Panc1 (cell line): ENCODE results near the gene GSC2. TPM values are rescaled to one million over a fixed set of nuclear protein-coding genes. Genes with fewer than 3 reads are reported as not detected.

Experiments
- ATAC-seq: fragments of 200-7000 bp; cut with Tn5 transposase; 2 replicates; pipeline ENCODE4 v1.9.1; 2020; ENCODE audit warnings: mild to moderate bottlenecking, moderate library complexity
- BruUV-seq: library from RNA; stranded (reverse); fragments of 400-500 nt; replicated peaks from 2 replicates; lab custom pipeline; 2021; lab: Mats Ljungman, UMichigan
- CTCF ChIA-PET: fragments of 300-600 bp; sonication (Branson Sonifier 250); formaldehyde crosslinking; loops from one replicate; lab custom pipeline; 2022; ENCODE audit warnings: antibody characterized with exemption; lab: Charles Lee
- POLR2A ChIA-PET: fragments of 300-600 bp; sonication (Branson Sonifier 250); formaldehyde crosslinking; loops from one replicate; lab custom pipeline; 2022; ENCODE audit warnings: antibody characterized with exemption; lab: Charles Lee
- DNase-seq: peaks from one replicate; pipeline ENCODE4 v3.0.0-alpha.2; 2010; ENCODE audit warnings: low read depth, low spot score
- H3K27ac ChIP-seq: 2 replicates; pipeline ENCODE4 v1.5.1; 2011; ENCODE audit warnings: mild to moderate bottlenecking, low read length, inconsistent platforms
- H3K27me3 ChIP-seq: fragments of 200-500 bp; sonication (Bioruptor generic); 2 replicates; pipeline ENCODE4 v1.6.0; 2014; ENCODE audit warnings: low read length, inconsistent platforms; ENCODE audit not compliant: control insufficient read depth, insufficient read depth
- H3K36me3 ChIP-seq: fragments of 200-500 bp; sonication (Bioruptor generic); 2 replicates; pipeline ENCODE4 v1.5.1; 2014; ENCODE audit warnings: inconsistent platforms, mild to moderate bottlenecking, low read length, moderate library complexity; ENCODE audit not compliant: control insufficient read depth, insufficient read depth
- H3K4me1 ChIP-seq: 2 replicates; pipeline ENCODE4 v1.5.1; 2011; ENCODE audit warnings: inconsistent platforms, mild to moderate bottlenecking, low read length, moderate library complexity; ENCODE audit not compliant: control insufficient read depth, insufficient read depth
- H3K4me3 ChIP-seq, 2 experiments: 2 replicates each; pipeline ENCODE4 v1.5.1; 2011 to 2012; ENCODE audit warnings: low read depth in 2 of 2, low read length in 2 of 2, mild to moderate bottlenecking in 2 of 2, inconsistent platforms in 1 of 2, moderate library complexity in 1 of 2
- H3K9me3 ChIP-seq: fragments of 200-500 bp; sonication (Bioruptor generic); 2 replicates; pipeline ENCODE4 v1.5.1; 2014; ENCODE audit warnings: low read depth, mild to moderate bottlenecking, inconsistent platforms, low read length, moderate library complexity; ENCODE audit not compliant: control insufficient read depth, insufficient read depth
- POLR2AphosphoS5 ChIP-seq: IDR thresholded peaks from 2 replicates; pipeline ENCODE4 v1.6.1; 2012; ENCODE audit warnings: mild to moderate bottlenecking, low read depth, low read length, moderate library complexity
- SIN3A ChIP-seq: IDR thresholded peaks from 2 replicates; pipeline ENCODE4 v1.6.1; 2012; ENCODE audit warnings: low read depth, mild to moderate bottlenecking, low read length, moderate library complexity, borderline replicate concordance; ENCODE audit not compliant: insufficient read depth
- TCF7L2 ChIP-seq: IDR thresholded peaks from 2 replicates; pipeline ENCODE4 v1.6.1; 2011; ENCODE audit warnings: mild to moderate bottlenecking, low read depth, low read length, inconsistent platforms
- in situ Hi-C: cut with HindIII; loops from 2 replicates; pipeline ENCODE4 v1.10.0; 2016; ENCODE audit warnings: low sequenced_read_pairs, low pct_unique_long_range_greater_than_20kb
- intact Hi-C: fragments of 100-400 bp; cut with micrococcal nuclease; formaldehyde crosslinking; loops from one replicate; pipeline ENCODE4 v1.10.0; 2022; ENCODE audit not compliant: unreplicated experiment
- total RNA-seq: library from RNA; stranded (reverse); gene quantifications from one replicate; pipeline ENCODE4 v1.2.1, GENCODE V29; 2021; ENCODE audit not compliant: unreplicated experiment
- TF ChIP-seq, protein P1 (sequence below): fragments of 450-650 bp; IDR thresholded peaks from 2 replicates; pipeline ENCODE4 v1.5.1; 2017; ENCODE audit warnings: mild to moderate bottlenecking
- TF ChIP-seq, protein P2 (sequence below), 2 experiments: IDR thresholded peaks; 2 replicates each; pipeline ENCODE4 v1.6.1; 2011 to 2012; ENCODE audit warnings: low read depth in 2 of 2, control low read depth in 1 of 2, low read length in 1 of 2, mild to moderate bottlenecking in 1 of 2, moderate library complexity in 1 of 2; ENCODE audit not compliant: insufficient read depth in 1 of 2

GSC2 gene
- total RNA-seq, 1 experiment from 2014 or later: 0.23 TPM

DNA sequence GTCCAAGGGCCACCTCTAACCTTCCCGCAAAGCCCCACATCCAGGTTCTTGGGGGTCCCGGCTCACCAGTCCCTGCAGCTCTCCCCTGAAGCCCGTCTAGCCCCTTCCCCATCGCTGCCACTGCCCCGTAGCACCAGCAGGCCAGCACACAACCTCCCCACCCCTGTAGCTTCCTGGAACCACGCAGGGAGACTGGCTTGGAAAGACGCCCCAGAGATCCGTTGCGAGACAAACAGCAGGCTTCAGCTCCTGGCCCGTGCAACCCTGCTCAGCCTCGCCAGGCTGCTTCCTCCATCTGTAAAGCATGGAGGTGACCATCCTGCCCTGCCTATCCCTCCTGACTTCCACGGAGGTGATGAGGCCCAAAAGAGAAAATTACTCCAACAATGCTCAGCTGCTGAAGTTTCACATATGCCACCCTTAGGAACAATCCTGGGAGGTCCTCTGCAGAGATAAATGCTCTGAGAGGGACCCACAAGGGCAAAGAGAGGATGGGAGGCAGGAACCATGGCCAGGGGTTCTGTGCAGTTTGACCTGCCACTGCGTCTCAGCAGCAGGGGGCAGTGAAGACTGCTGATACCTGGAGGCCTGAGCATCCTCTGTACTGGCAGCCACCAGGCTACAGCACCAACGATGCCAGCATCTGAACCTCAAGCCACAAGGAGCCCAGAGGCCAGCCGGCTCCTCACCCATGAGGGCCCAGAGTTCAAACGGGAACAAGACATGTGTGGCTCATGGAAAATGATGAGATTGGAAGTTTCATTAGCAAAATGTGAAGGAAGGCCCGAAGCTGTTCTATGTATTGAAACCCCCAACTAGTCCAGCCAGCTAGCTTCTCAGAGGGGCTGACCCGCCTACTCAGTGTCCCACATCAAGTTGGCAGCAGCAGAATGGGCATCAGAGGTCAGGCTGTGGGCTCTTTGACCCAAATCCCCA lies 44.0 kb downstream of the GSC2 start:
- no peak for TF ChIP-seq TCF7L2
- intact Hi-C loops (no loop called here), in situ Hi-C loops (no loop called here)
- DNase-seq: no peak
- POLR2A ChIA-PET: no interaction called here
- ATAC-seq: peak; percentile 88
- H3K36me3 ChIP-seq: no peaks in the 10 kb centered on the region
- H3K27me3 ChIP-seq: no peaks in the 10 kb centered on the region
- no peak overlapping the region for H3K27ac ChIP-seq
- H3K9me3 ChIP-seq: no peaks in the 10 kb centered on the region
- H3K4me1 ChIP-seq: no peaks in the 10 kb centered on the region; the same call in 1 of the 2 replicates
- CTCF ChIA-PET: interaction anchor here (0.5 kb wide), 1 partner anchor 118 kb away, joined by 3 read pairs; no protein-coding TSS in a partner anchor
- no peak overlapping the region for H3K4me3 ChIP-seq
- no TSS peak for BruUV-seq

DNA sequence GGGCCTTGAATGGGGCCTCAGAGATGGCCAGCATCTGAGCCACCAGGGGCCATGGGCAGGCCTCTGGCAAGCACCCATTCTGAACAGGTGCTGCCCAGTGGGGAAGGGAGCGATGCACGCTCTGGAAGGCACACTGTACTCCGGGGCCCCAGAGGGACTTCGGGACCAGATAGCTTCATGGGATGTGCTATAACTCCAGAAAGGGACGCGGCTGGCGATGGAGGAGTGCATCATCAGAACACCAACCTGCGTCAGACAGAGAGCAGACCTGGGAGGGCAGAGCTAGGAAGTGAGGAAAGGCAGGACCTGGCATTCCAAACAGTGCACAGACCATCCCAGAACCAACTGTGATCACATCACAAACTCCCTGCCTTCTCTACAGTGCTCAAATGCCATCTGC lies 44.6 kb downstream of the GSC2 start:
- ChIA-PET POLR2A (no interaction called here), CTCF (interaction anchor here (0.5 kb wide), 1 partner anchor 117 kb away, joined by 3 read pairs; no protein-coding TSS in a partner anchor)
- DNase-seq (no peak), ATAC-seq (no peak)
- H3K36me3 ChIP-seq: no peaks in the 10 kb centered on the region
- TF ChIP-seq POLR2AphosphoS5: no peak
- TF ChIP-seq, protein P1, sequence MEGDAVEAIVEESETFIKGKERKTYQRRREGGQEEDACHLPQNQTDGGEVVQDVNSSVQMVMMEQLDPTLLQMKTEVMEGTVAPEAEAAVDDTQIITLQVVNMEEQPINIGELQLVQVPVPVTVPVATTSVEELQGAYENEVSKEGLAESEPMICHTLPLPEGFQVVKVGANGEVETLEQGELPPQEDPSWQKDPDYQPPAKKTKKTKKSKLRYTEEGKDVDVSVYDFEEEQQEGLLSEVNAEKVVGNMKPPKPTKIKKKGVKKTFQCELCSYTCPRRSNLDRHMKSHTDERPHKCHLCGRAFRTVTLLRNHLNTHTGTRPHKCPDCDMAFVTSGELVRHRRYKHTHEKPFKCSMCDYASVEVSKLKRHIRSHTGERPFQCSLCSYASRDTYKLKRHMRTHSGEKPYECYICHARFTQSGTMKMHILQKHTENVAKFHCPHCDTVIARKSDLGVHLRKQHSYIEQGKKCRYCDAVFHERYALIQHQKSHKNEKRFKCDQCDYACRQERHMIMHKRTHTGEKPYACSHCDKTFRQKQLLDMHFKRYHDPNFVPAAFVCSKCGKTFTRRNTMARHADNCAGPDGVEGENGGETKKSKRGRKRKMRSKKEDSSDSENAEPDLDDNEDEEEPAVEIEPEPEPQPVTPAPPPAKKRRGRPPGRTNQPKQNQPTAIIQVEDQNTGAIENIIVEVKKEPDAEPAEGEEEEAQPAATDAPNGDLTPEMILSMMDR: no peak
- TF ChIP-seq, protein P2, sequence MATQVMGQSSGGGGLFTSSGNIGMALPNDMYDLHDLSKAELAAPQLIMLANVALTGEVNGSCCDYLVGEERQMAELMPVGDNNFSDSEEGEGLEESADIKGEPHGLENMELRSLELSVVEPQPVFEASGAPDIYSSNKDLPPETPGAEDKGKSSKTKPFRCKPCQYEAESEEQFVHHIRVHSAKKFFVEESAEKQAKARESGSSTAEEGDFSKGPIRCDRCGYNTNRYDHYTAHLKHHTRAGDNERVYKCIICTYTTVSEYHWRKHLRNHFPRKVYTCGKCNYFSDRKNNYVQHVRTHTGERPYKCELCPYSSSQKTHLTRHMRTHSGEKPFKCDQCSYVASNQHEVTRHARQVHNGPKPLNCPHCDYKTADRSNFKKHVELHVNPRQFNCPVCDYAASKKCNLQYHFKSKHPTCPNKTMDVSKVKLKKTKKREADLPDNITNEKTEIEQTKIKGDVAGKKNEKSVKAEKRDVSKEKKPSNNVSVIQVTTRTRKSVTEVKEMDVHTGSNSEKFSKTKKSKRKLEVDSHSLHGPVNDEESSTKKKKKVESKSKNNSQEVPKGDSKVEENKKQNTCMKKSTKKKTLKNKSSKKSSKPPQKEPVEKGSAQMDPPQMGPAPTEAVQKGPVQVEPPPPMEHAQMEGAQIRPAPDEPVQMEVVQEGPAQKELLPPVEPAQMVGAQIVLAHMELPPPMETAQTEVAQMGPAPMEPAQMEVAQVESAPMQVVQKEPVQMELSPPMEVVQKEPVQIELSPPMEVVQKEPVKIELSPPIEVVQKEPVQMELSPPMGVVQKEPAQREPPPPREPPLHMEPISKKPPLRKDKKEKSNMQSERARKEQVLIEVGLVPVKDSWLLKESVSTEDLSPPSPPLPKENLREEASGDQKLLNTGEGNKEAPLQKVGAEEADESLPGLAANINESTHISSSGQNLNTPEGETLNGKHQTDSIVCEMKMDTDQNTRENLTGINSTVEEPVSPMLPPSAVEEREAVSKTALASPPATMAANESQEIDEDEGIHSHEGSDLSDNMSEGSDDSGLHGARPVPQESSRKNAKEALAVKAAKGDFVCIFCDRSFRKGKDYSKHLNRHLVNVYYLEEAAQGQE (IDR thresholded peaks at IDR 0.05; ENCODE audit: insufficient read depth in 1 of 2, low read depth in 2 of 2, low read length in 1 of 2): no peak
- no peak for TF ChIP-seq TCF7L2
- TF ChIP-seq SIN3A: no peak
- H3K4me1 ChIP-seq: no peaks in the 10 kb centered on the region; the same call in 1 of the 2 replicates
- no peak overlapping the region for H3K27ac ChIP-seq
- BruUV-seq: no TSS peak
- in situ Hi-C loops: no loop called here
- H3K27me3 ChIP-seq: no peaks in the 10 kb centered on the region
- H3K9me3 ChIP-seq: no peaks in the 10 kb centered on the region
- intact Hi-C loops: no loop called here
- no peak overlapping the region for H3K4me3 ChIP-seq
